Fibroblast of pulmonary artery (primary cell): ENCODE results near the gene FBXO2.

ENCODE experiments used
- DNase-seq: peaks from one replicate; pipeline ENCODE4 v3.0.0-alpha.2; 2010; ENCODE audit warnings: low read depth
- H3K4me3 ChIP-seq: replicated peaks from 2 replicates; pipeline ENCODE4 v1.5.1; 2011; ENCODE audit warnings: low read depth, mild to moderate bottlenecking, control low read depth, low read length, moderate library complexity
- TF ChIP-seq, protein P1 (sequence below): IDR thresholded peaks from 2 replicates; pipeline ENCODE4 v1.5.1; 2011; ENCODE audit warnings: mild to moderate bottlenecking, control low read depth, low read length, inconsistent platforms; ENCODE audit errors: missing control alignments

Gene FBXO2

GRCh38 chr1:11661103-11661502, 6.9 kb upstream of the FBXO2 start:
- no peak overlapping the region for H3K4me3 ChIP-seq
- DNase-seq = no peak
- TF ChIP-seq, protein P1, sequence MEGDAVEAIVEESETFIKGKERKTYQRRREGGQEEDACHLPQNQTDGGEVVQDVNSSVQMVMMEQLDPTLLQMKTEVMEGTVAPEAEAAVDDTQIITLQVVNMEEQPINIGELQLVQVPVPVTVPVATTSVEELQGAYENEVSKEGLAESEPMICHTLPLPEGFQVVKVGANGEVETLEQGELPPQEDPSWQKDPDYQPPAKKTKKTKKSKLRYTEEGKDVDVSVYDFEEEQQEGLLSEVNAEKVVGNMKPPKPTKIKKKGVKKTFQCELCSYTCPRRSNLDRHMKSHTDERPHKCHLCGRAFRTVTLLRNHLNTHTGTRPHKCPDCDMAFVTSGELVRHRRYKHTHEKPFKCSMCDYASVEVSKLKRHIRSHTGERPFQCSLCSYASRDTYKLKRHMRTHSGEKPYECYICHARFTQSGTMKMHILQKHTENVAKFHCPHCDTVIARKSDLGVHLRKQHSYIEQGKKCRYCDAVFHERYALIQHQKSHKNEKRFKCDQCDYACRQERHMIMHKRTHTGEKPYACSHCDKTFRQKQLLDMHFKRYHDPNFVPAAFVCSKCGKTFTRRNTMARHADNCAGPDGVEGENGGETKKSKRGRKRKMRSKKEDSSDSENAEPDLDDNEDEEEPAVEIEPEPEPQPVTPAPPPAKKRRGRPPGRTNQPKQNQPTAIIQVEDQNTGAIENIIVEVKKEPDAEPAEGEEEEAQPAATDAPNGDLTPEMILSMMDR = no peak

- DNase-seq = no peak
- TF ChIP-seq, protein P1 = no peak
These were observed 5.5 kb upstream of the FBXO2 start for GRCh38 chr1:11659748-11660147.

GRCh38 chr1:11658542-11658941, 4.3 kb upstream of the FBXO2 start:
- no peak overlapping the region for H3K4me3 ChIP-seq
- no peak for DNase-seq
- TF ChIP-seq, protein P1 = no peak

More at GRCh38 chr1:11659748-11660147, 5.5 kb upstream of the FBXO2 start:
- no peak overlapping the region for H3K4me3 ChIP-seq

DNA sequence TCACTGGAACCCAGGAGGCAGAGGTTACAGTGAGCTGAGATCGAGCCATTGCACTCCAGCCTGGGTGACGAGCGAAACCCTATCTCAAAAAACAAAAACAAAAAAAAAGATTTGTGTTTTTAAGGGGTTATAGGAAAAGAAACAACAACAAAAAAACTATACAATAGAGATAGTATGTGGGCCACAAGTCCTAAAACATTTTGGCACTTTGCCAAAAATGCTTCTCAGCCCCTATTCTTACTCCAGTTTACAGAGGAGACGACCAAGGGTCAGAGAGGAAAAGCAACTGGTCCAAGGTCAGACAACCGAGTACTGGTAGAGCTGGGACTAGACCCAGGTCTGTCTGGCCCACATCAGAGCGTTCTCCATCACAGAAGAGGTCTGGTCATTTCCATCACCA, 3.4 kb upstream of the FBXO2 start:
- DNase-seq = no peak
- no peak overlapping the region for H3K4me3 ChIP-seq
- TF ChIP-seq, protein P1 = no peak

DNA sequence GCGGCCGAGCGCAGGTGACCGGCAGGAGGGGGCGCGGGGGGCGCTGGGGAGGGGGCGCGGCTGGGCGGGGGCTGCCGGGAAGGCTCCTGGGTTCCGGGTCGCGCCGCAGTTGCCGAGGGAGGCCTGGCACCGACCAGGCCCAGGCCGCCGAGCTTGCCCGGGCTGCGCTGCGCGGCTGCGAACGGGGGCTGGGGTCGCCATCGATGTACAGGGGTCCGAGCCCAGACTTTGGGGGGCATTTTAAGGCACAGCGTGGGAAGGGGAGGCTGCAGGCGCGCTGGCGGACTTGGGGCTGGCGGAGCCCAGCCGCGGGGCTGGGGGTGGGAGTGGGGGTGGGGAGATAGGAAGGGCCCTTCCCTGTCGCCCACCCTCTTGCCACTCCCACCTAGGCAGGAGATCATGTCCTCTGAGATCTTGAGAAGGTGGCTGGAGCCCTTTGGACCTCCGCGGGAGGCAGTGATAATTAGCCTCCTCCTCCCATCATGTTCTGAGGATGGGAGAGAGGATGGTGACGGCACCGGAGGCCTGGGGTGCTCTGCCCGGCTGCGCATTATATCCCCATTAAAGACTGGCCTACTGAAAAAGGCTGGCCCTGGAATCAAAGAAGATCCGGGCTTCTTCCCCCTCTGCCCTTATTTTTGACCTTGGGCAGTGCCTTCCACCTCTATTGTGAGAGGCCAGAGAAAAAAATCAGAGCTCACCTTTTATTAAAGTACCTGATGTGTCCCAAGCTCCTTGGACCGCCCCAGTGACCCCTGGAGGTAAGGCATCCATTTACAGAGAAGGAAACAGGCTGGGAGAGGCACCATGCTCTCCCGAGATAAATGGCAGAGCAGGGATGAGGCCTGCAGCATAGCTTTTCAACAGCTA, 945 bp upstream of the FBXO2 start:
- peak overlapping the region; percentile 59 for H3K4me3 ChIP-seq
- no peak for DNase-seq
- TF ChIP-seq, protein P1 = no peak

DNA sequence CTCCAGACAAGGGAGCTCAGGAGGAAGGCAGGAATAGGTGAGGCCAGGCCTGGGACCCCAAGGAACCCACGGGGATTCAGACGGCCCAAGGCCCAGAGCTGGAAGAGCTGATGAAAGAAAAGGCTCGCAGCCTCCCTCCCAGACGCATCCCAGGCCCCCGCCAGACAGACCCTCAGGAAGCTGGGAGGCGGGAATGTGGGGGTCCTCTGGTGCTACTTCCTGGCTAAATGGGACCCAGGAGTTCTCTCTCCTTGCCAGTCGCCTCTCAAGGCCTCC, 430 bp downstream of the FBXO2 start:
- H3K4me3 ChIP-seq = no peak overlapping the region
- no peak for DNase-seq
- TF ChIP-seq, protein P1 = no peak

- H3K4me3 ChIP-seq = no peak overlapping the region
- TF ChIP-seq, protein P1 = no peak
- no peak for DNase-seq
These were observed 948 bp downstream of the FBXO2 start for GRCh38 chr1:11653101-11653860.
